MM.1S (cell line): ENCODE results near the gene FFAR4.

Source experiments
- CTCF ChIP-seq: fragments of 300-600 bp; sonication (generic); IDR thresholded peaks from 2 replicates; pipeline ENCODE4 v1.5.1; 2016; ENCODE audit warnings: antibody characterized with exemption, low read length, mixed read lengths
- EZH2phosphoT487 ChIP-seq: fragments of 300-600 bp; sonication (generic); IDR thresholded peaks from 2 replicates; pipeline ENCODE4 v1.6.1; 2018; ENCODE audit warnings: antibody characterized with exemption, low read length

- TF ChIP-seq EZH2phosphoT487 (no peak), CTCF (no peak)
Measured at GRCh38 chr10:93596539-93596938, 30.1 kb downstream of the FFAR4 start.
